OCI-LY1 (cell line): ENCODE results near the gene CHM.

Experiments used
- H2AFZ ChIP-seq: fragments of 200-600 bp; sonication (generic), shearing (Covaris generic); 2 replicates; pipeline ENCODE4 v1.6.0; 2014; ENCODE audit warnings: antibody characterized with exemption, mild to moderate bottlenecking, low read length
- H3F3A ChIP-seq: fragments of 200-600 bp; sonication (generic), shearing (Covaris generic); 2 replicates; pipeline ENCODE4 v1.6.0; 2014; ENCODE audit warnings: mild to moderate bottlenecking, antibody characterized with exemption, low read length, moderate library complexity; ENCODE audit not compliant: insufficient read depth
- H3K27ac ChIP-seq: fragments of 200-600 bp; sonication (generic); 2 replicates; pipeline ENCODE4 v1.5.1; 2014; ENCODE audit warnings: low read length, mixed run types, mild to moderate bottlenecking, low read depth; ENCODE audit not compliant: poor library complexity, severe bottlenecking
- H3K27me3 ChIP-seq: fragments of 200-600 bp; sonication (generic); 2 replicates; pipeline ENCODE4 v1.6.0; 2014; ENCODE audit warnings: antibody characterized with exemption, mild to moderate bottlenecking, low read length, moderate library complexity; ENCODE audit not compliant: insufficient read depth
- H3K36me3 ChIP-seq: fragments of 200-600 bp; sonication (generic); 2 replicates; pipeline ENCODE4 v1.6.1; 2014; ENCODE audit warnings: mild to moderate bottlenecking, antibody characterized with exemption, low read length, moderate library complexity, mixed read lengths; ENCODE audit not compliant: insufficient read depth
- H3K4me1 ChIP-seq: fragments of 200-600 bp; sonication (generic); 2 replicates; pipeline ENCODE4 v1.5.1; 2014; ENCODE audit warnings: mild to moderate bottlenecking, low read length, moderate library complexity; ENCODE audit not compliant: insufficient read depth, severe bottlenecking
- H3K4me2 ChIP-seq: fragments of 200-600 bp; sonication (generic), shearing (Covaris generic); 2 replicates; pipeline ENCODE4 v1.6.1; 2014; ENCODE audit warnings: low read length
- H3K4me3 ChIP-seq: fragments of 200-600 bp; sonication (generic); 2 replicates; pipeline ENCODE4 v1.5.1; 2014; ENCODE audit warnings: low read length, low read depth, mild to moderate bottlenecking, mixed read lengths; ENCODE audit not compliant: poor library complexity, severe bottlenecking
- H3K79me2 ChIP-seq: fragments of 200-600 bp; shearing (Covaris generic); 2 replicates; pipeline ENCODE4 v1.6.1; 2016; ENCODE audit warnings: mixed run types, low read length, mixed read lengths; ENCODE audit not compliant: insufficient read depth
- H3K9ac ChIP-seq: fragments of 200-600 bp; sonication (generic), shearing (Covaris generic); 2 replicates; pipeline ENCODE4 v1.6.1; 2014; ENCODE audit warnings: mild to moderate bottlenecking, low read length, mixed read lengths
- H3K9me2 ChIP-seq: fragments of 200-600 bp; sonication (generic), shearing (Covaris generic); 2 replicates; pipeline ENCODE4 v1.6.1; 2014; ENCODE audit warnings: low read depth, mild to moderate bottlenecking, low read length, mixed read lengths
- H3K9me3 ChIP-seq: fragments of 200-600 bp; shearing (Covaris generic); 2 replicates; pipeline ENCODE4 v1.6.1; 2014; ENCODE audit warnings: low read length, mixed read lengths
- H4K20me1 ChIP-seq: fragments of 200-600 bp; sonication (generic), shearing (Covaris generic); 2 replicates; pipeline ENCODE4 v1.6.0; 2016; ENCODE audit warnings: mild to moderate bottlenecking, low read length; ENCODE audit not compliant: insufficient read depth
- EZH2 ChIP-seq: fragments of 200-600 bp; sonication (generic), shearing (Covaris generic); IDR thresholded peaks from 2 replicates; pipeline ENCODE4 v1.8.0; 2017; ENCODE audit warnings: borderline replicate concordance, mixed run types, mild to moderate bottlenecking, antibody characterized with exemption, low read length, moderate library complexity, mixed read lengths
- TF ChIP-seq, protein P1 (sequence below): fragments of 200-600 bp; sonication (generic), shearing (Covaris generic); IDR thresholded peaks from 2 replicates; pipeline ENCODE4 v1.5.1; 2017; ENCODE audit warnings: mild to moderate bottlenecking, antibody characterized with exemption, low read length, moderate library complexity, mixed read lengths

CHM gene

DNA sequence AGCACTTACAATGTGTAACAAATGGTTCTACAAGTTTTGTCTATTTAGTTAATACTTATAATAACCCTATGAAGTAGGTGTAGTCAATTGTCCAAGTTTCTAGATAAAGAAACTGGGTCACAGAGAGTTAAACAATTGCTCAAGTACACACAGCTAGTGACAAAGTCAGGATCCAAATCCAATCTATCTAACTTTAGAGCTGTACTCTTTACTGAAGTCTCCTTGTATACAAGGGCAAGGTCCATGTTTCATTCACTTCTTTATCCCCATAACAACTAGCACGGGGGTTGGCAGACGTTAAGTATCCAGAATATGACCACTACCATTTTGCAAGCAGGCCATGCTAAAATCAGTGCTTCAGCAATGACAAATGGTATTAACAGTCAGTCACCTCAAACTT, 141.0 kb downstream of the CHM start:
- H4K20me1 ChIP-seq = no peaks in the 10 kb centered on the region
- no peak overlapping the region for H2AFZ ChIP-seq
- no peaks in the 10 kb centered on the region for H3K36me3 ChIP-seq
- H3K27me3 ChIP-seq = no peaks in the 10 kb centered on the region
- H3K9me3 ChIP-seq = no peaks in the 10 kb centered on the region
- no peaks in the 10 kb centered on the region for H3K79me2 ChIP-seq
- no peak overlapping the region for H3K27ac ChIP-seq
- peaks cover 6% of the 10 kb centered on the region for H3K4me1 ChIP-seq
- H3K9me2 ChIP-seq = no peaks in the 10 kb centered on the region
- no peak overlapping the region for H3K4me2 ChIP-seq
- H3F3A ChIP-seq = no peaks in the 10 kb centered on the region
- no peak for TF ChIP-seq EZH2
- TF ChIP-seq, protein P1, sequence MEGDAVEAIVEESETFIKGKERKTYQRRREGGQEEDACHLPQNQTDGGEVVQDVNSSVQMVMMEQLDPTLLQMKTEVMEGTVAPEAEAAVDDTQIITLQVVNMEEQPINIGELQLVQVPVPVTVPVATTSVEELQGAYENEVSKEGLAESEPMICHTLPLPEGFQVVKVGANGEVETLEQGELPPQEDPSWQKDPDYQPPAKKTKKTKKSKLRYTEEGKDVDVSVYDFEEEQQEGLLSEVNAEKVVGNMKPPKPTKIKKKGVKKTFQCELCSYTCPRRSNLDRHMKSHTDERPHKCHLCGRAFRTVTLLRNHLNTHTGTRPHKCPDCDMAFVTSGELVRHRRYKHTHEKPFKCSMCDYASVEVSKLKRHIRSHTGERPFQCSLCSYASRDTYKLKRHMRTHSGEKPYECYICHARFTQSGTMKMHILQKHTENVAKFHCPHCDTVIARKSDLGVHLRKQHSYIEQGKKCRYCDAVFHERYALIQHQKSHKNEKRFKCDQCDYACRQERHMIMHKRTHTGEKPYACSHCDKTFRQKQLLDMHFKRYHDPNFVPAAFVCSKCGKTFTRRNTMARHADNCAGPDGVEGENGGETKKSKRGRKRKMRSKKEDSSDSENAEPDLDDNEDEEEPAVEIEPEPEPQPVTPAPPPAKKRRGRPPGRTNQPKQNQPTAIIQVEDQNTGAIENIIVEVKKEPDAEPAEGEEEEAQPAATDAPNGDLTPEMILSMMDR = no peak
- H3K4me3 ChIP-seq = no peak overlapping the region
- no peak overlapping the region for H3K9ac ChIP-seq

- no peaks in the 10 kb centered on the region for H3K36me3 ChIP-seq
- H3K9me2 ChIP-seq = no peaks in the 10 kb centered on the region
- H3F3A ChIP-seq = no peaks in the 10 kb centered on the region
- no peak overlapping the region for H3K9ac ChIP-seq
- no peaks in the 10 kb centered on the region for H3K79me2 ChIP-seq
- TF ChIP-seq EZH2 = no peak
- TF ChIP-seq, protein P1 = no peak
- H2AFZ ChIP-seq = no peak overlapping the region
- no peaks in the 10 kb centered on the region for H4K20me1 ChIP-seq
- H3K27me3 ChIP-seq = no peaks in the 10 kb centered on the region
- H3K9me3 ChIP-seq = no peaks in the 10 kb centered on the region
- H3K4me2 ChIP-seq = no peak overlapping the region
- no peak overlapping the region for H3K4me3 ChIP-seq
- H3K4me1 ChIP-seq = peaks cover 6% of the 10 kb centered on the region
- H3K27ac ChIP-seq = no peak overlapping the region
Observed at GRCh38 chrX:85905851-85906250, 141.5 kb downstream of the CHM start.

- Histone ChIP-seq H3K27me3 (no peaks in the 10 kb centered on the region), H3F3A (no peaks in the 10 kb centered on the region)
- TF ChIP-seq, protein P1 = no peak
- TF ChIP-seq EZH2 = no peak
Observed at GRCh38 chrX:85903692-85904471, 143.5 kb downstream of the CHM start.

More at GRCh38 chrX:85903692-85904471, 143.5 kb downstream of the CHM start:
- no peak overlapping the region for H3K27ac ChIP-seq
- H3K79me2 ChIP-seq = no peaks in the 10 kb centered on the region
- no peak overlapping the region for H3K4me2 ChIP-seq
- no peak overlapping the region for H2AFZ ChIP-seq
- no peak overlapping the region for H3K4me3 ChIP-seq
- H3K9ac ChIP-seq = no peak overlapping the region
- H3K9me2 ChIP-seq = no peaks in the 10 kb centered on the region
- H4K20me1 ChIP-seq = no peaks in the 10 kb centered on the region
- H3K36me3 ChIP-seq = no peaks in the 10 kb centered on the region
- peaks cover 6% of the 10 kb centered on the region for H3K4me1 ChIP-seq
- H3K9me3 ChIP-seq = no peaks in the 10 kb centered on the region
